Cerebellar nuclear complex (tissue), 1 donor: ENCODE measurements around the gene BNC2.

Experiments
- DNase-seq, 2 experiments: peaks; one replicate each; lab custom pipeline; 2025; lab: John Stamatoyannopoulos, UW

BNC2 gene

GRCh38 chr9:16413509-16414016 is 456.9 kb downstream of the BNC2 start:
- DNase-seq, result no peak

- DNase-seq, result no peak
Observed at GRCh38 chr9:16412740-16413139, 457.7 kb downstream of the BNC2 start.

- no peak for DNase-seq
Observed at GRCh38 chr9:16411311-16411710, 459.2 kb downstream of the BNC2 start.

DNA sequence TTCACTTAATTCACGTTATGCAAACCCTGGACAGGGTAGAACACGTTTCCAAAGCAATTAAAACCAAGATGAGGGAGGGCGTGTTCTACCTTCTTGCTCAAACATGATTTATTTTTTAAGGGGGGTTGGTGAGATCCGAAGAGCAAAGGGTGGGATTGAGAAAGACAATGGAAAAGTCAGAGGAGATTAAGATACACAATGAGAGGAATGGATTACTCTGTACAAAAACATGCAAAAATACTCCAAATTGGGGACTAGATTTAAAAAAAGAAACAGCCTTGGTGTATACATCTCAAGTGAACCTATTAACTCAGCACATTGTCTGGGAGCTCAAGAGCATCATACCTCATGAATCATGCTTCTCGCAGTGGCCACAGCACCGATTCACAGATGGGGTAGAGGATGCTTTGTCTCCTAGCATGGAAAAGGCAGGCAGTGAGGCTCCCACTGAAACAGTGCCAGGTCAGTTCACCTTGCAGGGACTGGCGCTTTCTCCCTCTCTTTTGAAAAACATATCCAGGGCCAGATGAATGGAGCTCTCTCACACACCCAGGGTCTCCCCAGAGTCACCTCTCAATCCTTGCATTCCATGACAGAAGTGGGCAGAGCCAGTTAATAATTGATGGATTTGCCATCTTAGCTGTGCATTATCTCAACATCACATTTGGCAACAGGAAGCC is 459.7 kb downstream of the BNC2 start:
- no peak for DNase-seq

GRCh38 chr9:16407617-16408016 is 462.9 kb downstream of the BNC2 start:
- no peak for DNase-seq

DNA sequence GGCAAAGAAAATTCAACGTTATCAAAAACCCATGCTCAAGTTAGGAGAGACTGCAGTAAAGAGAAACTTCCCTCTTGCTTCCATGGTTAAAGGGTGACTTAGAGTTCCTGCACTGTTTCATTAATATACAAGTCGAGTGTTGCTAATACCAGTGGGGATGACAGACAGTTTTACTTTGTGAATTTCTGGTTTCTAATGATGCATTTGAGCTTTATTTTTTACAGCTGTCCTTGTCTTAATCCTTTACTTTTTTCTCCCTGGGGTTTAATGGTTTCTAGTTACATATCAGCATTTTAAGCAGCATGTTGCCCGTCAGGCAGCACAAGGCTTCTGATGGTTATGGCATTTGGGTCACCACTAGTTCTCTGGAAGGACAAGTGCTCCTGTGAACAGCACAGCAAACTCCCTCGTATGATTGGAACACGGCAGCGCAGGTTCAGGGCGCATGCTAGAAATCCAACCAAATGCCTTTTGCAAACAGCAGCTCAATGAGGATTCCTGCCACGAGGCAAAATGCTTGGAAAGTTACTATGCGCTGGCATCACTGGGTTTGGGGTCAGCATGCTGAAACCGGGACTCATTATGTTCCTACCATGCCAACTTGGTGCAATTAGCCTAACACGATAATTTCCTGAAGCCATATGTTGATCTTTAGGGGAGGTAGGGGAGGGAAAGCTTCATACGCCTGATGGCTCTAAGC is 463.8 kb downstream of the BNC2 start:
- no peak for DNase-seq

DNA sequence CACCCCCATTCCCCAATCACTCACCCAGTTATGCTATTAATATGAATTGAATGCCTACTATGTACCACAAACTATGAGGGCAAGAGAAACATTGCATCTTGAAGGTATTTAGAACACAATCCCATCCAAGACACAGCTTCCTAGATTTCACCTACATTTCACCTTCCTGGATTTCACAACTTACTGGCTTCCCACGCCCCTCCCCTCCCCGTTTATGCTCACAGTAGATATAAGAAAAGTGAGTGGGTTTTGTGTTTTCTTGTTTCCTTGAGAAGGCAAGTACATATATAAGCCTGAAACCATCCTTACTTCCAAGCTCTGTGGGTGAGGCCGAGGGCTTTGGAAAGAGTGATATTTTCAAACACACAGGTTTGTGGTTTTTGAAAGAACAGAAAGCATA is 465.0 kb downstream of the BNC2 start:
- DNase-seq, result no peak

- DNase-seq, result no peak
Observed at GRCh38 chr9:16401701-16402100, 468.8 kb downstream of the BNC2 start.

DNA sequence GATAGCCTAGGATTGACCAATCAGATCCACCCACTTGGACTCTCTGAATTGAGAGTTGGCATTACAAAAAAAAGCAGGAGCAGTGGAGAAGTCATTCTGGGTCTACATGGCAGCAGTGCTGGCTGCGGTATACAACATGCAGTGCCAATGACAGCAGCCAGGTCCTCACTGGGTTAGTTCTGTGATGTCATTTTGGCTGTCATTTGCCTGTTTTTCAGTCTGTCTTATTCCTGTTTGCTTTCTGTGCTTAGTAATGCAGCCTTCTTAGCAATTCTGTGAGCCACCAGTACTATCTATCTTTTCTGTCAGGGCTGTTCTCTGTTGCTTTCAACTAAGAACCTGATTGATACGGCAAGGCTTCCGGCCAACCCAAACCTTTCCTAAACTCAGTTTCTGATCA is 471.8 kb downstream of the BNC2 start:
- no peak for DNase-seq

DNA sequence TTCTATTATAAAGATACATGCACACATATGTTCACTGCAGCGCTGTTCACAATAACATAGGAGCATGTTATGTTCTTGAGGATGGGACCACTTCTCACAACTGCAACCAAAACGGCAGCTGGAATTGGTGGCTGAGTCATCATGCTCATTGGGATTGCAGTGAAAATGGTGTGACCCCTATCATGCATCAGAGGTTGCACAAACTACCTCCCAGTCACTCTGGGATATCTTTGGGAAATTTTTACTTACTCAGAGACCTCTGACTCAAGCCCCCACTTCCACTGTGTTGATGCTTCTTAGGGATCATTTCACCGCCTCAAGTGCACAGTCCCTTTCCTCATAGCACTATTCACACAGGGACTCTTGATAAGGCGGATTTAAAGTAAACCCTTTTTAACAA is 474.1 kb downstream of the BNC2 start:
- no peak for DNase-seq

GRCh38 chr9:16391369-16391768 is 479.1 kb downstream of the BNC2 start:
- no peak for DNase-seq

DNA sequence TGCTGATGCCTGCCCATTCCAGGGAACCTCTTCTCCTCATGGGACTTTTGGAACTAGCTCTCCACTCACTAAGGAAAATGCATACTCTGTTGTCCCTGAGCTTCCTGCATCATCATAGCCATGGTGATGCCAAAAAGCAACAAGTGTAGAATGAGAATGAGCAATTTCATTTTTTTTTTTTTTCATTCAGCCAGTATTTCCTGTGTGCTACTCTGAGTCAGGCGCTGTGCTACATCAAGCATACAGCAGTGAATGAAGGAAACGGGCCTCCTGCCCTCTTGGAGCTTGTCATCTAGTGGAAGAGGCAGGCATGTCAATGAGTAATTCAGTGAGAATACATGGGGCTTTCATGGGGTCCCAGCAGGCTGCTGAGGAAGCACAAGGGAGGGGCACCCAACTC is 483.1 kb downstream of the BNC2 start:
- DNase-seq, result no peak

- no peak for DNase-seq
Observed at GRCh38 chr9:16386827-16387077, 483.7 kb downstream of the BNC2 start.

DNA sequence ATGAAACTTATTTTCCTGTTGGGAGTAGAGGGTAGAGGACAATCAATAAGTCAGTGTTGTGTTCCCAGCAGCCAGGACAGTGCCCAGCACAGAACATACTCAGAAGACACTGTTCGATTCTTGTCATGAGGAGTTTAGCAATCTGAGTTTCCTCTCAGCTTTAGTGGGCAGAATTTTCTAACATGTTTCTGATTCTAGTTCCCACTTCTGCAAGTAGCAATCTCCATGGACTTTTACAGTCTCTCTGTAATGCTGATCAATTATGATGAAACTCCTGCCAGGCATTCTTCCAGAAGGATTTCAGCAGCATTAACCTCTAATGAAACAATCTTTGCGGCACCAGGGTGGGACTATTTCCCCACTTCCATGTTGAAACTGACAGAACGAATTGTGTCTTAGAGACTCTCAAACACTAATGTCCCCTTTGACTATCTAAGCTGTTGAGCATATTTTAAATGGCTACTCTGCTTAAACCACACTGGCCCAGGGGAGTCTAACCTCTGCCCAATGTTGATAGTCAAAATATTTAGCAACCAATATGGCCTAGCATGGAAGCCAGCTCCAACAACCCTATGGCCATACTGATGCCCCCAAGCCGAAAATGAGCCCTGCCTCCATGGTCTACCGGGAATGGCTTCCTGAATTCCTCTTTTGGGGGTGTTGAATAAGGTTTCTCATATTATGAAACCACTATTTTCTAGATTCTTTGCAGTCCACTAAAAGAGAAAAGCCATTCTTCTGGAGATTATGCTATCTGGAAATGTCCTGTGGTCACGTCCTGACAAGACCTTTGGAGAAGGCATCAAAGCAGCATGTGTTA is 484.3 kb downstream of the BNC2 start:
- DNase-seq, result no peak

DNA sequence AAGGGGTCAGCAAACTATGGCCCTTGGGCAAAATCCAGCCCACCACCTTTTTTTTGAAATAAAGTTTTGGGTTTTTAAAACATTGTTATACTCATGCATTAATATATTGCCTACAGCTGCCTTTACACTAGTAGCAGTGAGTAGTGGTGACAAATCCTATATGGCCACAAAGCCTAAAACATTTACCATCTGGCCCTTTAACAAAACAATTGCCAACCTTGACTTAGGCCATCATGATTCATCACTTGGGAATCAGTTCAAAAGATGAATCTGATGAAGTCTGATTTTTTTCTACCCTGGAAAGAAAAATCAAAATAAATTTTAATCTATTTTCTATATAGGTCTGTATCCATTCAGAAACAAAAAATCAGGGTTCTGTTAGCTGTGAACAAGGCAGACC is 484.9 kb downstream of the BNC2 start:
- no peak for DNase-seq

GRCh38 chr9:16384993-16385392 is 485.5 kb downstream of the BNC2 start:
- no peak for DNase-seq

DNA sequence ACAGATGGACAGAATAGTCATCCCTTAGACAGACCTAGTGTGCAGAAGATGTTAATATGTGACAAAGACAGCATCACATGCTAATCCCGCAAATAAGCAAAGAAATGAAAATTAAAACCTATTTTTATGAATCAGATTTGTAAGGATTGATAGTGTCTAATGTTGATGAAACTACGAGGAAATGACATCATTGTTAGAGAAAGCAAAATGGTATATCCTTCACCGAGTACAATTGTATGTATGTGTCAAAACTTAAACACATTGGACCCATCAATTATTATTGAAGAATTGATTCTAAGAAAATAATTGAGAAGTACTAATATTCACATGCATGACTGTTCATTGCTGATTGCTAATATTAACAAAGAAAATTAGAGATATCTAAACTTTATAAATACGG is 493.2 kb downstream of the BNC2 start:
- no peak for DNase-seq

- DNase-seq, result no peak
Observed at GRCh38 chr9:16371306-16371705, 499.2 kb downstream of the BNC2 start.

- no peak for DNase-seq
Observed at GRCh38 chr9:16370647-16371046, 499.8 kb downstream of the BNC2 start.

GRCh38 chr9:16369427-16369826 is 501.0 kb downstream of the BNC2 start:
- no peak for DNase-seq

GRCh38 chr9:16368237-16369087 is 502.0 kb downstream of the BNC2 start:
- DNase-seq, result no peak

DNA sequence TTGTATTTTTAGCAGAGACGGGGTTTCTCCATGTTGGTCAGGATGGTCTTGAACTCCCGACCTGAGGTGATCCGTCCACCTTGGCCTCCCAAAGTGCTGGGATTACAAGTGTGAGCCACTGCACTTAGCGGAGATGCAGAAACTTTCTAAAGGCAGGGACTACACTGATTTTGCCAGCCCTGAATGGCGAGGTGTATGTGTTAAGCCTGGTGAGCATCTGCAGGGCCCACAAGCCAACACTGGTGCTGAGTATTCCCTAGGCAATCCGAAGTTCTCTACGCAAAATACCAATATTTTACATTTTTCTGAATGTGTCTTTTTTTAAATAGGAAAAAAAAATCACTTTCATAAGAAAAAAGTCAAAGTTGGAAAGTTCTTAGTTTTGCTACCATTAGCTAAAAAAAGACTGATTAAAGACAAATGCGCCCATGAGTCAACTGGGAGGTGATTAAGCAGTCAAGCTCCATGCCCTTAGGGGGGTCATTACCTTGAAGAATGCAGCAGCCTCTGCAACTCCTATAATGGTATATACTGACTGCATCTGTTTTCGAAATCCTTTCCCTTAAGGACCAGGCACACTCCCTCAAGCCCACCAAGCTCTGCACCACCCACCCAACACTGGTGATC is 502.8 kb downstream of the BNC2 start:
- DNase-seq, result no peak
